Fibroblast of skin of abdomen (primary cell): ENCODE measurements around the gene DTNB.
"Not testable (repeated sequence)": the region's sequence is repeated elsewhere in the genome, so short reads cannot be mapped to it uniquely, and the experiment has no call there.

ENCODE experiments used
- DNase-seq: peaks from one replicate; pipeline ENCODE4 v3.0.0-alpha.2; 2013

Gene DTNB

DNA sequence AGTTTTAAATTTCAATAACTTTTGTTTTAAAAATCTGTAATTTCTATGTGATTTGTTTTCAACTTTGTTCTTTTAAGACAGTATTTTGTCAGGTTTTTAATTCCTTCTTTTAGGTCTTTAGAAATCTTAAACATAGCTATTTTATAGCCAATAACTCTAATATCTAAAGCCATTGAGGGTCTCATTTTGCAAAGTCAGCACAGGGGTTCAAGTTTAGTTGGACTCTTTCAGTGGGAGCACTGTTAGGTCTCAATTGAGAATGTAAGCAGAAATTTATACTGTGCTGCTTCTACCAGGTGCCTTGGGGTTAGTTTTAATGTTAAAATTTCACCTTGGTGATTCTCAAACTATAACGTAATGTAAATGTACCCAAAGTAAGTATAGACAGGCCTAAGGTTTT is 226.4 kb downstream of the DTNB start:
- no peak for DNase-seq

DNA sequence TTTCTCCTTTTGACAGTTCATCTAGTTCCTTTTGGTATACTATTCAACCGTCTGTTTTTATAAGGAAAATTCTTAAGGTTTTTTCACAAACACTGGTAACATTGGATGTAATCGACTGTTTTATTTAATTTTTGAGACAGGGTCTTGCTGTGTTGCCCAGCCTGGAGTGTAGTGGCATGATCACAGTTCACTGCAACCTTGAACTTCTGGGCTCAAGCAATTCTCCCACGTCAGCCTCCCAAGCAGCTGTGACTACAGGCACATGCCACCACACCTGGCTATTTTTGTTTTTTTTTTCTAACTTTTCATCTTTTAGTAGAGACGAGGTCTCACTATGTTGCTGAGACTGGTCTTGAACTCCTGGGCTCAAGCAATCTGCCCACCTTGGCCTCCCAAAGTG is 227.3 kb downstream of the DTNB start:
- no peak for DNase-seq

DNA sequence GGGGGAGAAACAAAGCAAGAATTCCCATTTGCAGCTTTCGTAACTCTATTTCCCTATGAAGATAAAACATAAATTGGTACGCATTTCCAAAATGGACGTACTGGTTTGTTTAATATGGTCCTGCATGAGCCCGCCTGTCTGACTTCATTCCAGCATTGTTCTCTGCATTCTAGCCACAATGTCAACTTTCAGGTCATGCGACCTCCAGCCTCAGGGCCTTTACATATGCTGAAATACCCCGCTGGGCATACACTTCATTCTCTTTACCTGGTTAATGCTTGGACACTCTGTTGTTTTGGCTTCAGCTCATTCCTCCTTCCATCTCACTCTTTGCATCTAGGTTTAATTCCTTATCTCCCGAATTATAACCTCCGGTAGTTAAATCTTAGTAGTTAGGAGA is 227.9 kb downstream of the DTNB start:
- no peak for DNase-seq

DNA sequence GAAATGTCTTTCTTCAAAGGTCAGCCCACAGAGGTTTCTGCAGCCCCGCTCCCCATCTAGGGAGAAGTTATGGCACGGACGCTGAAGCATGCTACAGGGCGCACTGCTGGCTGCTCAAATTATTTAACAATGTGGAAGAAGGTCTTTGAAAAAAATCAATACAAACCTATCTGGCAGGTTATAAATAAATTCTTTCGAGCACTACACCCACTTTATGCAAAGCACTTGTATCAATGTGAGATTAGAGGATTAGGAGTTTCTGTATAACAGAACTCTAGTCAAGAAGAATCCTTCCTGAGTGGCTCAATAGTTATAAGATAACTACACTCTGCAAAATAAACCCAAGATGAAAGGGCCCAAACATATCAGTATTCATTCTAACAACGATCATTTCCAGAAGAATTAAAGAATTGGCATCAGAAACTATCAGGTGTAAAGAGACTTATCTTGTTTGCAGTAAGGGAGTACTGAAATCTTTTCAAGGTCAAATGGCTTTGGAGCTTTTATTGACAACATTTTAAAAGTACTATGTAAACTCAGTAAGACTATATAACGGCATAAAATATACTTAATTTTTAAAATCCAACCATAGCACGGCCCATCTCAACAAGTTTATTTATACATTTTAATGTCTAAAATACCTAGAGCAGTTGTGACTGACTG is 228.6 kb downstream of the DTNB start:
- no peak for DNase-seq

DNA sequence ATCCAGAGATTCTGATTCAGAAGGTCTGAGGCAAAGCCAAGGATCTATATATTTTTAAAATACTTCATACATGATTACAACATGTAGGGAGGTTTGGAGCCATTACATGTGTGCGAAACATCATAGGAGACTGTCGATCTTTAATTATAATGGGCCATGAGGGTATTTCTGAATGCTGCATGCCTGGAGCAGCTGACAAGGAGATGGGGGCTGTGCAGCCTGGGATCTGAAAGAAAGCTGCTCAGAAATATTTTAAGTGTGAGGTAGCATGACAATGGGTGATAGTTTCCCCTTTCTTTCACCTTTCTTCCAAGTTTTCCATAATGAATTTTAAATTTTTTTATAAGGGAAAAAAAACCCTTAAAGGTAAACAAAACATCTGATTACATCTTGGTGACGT is 229.6 kb downstream of the DTNB start:
- no peak for DNase-seq

DNA sequence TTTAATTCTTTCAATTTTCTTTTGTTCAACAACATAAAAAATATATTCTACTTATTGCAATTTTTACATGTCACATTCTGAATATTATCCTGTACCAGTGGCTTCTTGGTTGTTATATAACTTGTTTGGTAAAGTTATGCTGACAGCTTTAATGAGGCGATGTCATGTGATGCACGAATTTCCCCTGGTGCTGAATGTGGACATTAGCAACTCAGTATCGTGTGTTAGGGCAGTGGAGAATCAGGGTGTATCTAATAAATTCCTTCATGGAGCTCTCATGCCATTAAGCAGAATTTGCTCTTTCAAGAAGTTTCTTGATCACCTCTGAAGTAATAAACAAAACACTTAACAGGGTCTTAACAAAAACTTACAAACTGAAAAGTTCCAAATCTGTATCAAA is 232.0 kb downstream of the DTNB start:
- no peak for DNase-seq

DNA sequence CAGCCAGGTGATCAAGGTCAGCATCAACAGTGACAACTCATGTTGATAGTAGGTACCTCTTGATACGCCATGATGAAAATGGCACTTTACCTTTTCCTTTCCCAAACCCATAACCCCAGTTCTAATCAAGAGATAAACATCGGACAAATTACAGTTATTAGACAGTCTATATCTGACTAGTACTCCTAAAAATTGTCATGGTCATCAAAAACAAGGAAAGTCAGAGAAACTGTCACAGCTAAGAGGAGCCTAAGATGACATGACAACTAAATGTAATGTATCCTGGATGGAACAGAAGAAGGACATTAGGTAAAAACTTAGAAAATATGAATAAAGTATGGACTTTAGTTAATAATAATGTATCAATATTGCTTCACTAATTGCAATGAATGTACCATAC is 234.6 kb downstream of the DTNB start:
- DNase-seq: no peak

DNA sequence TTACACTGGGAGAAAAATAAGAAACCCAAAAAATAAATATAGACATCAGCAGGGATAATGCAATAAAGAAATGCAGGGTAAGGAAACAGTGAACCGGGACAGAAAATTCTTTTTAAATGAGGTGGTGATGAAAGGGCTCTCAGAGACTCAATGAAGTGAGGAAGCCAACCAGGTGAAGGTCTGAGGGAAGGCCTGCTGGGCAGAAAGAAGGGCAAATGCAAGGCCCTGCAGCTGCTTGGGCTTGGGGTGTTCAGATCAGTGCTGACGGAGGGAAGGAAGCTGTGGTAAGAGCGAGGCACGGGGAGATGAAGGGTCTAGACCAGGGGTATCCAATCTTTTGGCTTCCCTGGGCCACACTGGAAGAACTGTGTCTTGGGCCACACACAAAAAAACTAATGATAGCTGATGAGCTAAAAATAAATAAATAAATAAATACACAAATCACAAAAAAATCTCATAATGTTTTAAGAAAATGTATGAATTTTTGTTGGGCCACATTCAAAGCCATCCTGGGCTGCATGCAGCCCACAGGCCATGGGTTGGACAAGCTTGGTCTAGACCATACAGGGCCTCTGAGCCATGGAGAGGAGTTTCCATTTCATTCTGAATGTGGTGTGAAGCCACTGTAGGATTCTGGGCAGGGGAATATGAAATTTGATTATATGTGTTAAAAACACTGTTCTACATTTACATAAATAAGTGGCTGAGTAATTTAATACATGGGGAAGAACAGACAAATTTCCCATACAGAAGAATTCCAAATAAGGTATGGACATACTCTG is 235.3 kb downstream of the DTNB start:
- DNase-seq: no peak

DNA sequence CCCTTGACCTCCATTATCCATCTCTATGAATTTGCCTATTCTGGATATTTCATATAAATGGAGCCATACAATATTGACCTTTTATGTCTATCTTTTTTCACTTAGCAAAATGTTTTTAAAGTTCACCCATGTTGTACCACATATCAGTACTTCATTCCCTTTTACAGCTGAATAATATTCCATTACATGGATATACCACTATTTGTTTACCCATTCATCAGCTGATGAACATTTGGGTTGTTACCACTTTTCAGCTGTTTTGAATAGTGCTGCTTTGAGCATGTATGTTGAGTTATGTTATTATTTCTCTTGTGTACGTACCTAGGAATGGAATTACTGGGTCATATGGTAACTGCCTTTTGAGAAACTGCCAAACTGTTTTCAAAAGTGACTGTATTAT is 238.0 kb downstream of the DTNB start:
- no peak for DNase-seq

DNA sequence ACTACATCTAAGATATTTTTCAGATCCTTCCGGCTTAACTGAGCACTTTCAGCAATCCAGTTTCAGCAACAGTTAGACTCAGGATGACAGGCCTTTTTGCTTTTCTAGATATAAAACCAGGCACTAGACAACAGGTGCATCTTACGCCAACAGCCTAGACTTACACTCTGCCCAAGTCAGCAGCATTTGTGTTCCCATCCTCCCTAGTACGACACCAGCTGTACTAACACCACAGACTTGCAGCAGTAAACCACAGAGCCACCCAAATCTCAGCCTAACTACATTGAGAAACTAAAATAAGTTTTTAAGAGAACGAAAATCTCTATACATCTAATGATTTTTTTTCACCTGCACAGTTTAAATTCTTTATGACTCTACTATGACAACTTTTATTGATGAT is 241.8 kb downstream of the DTNB start:
- no peak for DNase-seq

DNA sequence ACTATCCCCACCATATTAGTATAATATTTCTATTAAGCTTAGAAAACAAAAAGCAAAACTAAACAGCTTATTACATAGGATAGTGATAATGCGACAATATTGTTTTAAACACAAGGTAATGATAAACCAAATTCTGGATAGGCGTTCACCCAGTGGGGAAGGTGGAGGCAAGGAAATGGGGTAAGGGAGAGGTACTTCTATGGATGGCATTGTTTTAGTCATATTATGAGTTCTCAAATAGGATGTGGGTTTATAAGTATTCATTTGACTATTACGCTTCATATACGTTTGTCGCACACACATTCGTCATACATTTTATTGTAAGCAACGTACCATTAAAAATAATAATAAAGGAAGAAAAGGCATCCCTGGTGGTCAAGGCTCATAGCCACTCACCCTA is 242.8 kb downstream of the DTNB start:
- no peak for DNase-seq

DNA sequence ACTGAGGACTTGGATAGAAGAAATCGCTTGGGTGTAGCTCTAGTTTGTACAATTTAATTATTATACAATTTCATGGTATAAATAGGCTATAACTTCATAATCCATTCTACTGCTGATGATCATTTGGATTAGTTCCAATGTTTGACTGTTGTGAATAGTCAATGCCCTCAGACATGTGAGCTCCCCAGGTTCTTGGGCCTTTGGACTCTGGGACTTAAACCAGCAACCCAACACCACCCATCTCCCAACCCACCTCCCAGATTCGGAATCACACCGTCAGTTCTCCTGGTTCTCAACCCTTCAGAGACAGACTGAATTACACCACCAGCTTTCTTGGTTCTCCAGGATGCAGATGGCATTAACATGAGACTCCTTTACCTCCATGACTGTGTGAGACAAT is 247.1 kb downstream of the DTNB start:
- DNase-seq: no peak

DNA sequence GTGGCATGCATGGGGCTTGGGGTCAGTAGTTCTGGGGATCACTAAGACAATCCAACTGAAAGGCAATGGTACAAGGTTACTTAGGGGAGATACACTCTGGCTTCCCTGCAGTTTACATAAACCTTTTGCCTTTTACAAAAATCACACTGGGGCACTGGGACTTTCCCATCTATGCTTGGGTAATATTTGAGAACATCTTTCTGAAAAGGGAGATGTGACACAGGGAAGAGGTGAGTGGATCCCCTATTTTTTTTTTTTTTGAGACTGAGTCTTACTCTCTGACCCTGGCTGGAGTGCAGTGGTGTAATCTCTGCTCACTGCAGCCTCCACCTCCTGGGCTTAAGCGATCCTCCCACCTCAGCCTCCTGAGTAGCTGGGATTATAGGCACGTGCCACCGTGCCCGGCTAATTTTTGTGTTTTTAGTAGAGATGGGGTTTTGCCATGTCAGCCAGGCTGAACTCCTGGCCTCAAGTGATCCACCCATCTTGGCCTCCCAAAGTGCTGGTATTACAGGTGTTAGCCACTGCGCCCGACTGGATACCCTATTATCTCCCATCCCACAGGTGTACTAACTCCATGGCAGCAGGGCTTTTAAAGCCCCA is 248.8 kb downstream of the DTNB start:
- DNase-seq: no peak

DNA sequence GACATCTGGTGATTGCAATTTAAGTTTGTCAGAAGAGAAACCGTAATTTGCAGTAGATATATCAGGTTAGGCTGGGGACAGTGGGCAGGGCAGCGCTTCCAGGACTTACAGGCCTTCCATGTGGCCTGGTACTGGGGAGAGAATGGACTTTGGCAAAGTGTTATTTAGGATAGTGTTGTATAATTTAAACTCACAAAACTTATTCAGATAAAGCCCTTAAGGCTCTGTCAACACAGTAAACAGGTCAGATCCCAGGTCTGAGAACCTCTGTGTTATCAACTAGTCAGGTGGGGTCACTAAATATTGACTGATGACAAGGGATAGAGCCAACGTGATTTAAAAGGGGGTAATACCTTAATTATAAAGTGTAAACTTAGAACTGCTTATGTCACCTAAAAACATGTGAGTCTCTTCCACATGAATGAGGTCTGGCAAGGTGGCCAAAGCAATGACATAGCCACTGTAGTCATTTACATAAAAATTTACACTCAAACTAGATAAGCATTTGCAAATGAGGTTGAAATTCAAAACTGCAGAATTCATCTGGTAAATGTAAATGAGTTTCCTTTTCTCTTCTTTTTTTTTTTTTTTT is 251.5 kb downstream of the DTNB start:
- DNase-seq: no peak

DNA sequence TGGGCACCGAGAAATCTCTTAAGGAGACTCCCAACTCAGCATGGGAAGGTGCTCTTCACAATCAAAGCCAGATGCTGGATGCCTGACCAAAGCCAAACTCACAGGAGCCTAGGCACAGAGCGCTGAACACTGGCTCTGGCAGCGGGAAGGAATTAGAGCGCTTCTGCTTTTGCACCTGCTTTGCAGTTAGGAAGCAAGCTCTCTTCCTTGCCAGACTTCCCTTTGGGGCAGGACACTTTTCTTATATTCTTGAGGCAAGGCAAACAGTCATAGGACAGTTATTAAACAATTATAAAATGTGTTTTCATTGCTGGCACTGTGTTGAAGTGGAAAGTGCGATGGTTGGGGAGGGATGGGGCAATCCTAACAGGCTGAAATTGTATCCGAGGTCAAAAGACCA is 252.1 kb downstream of the DTNB start:
- no peak for DNase-seq

DNA sequence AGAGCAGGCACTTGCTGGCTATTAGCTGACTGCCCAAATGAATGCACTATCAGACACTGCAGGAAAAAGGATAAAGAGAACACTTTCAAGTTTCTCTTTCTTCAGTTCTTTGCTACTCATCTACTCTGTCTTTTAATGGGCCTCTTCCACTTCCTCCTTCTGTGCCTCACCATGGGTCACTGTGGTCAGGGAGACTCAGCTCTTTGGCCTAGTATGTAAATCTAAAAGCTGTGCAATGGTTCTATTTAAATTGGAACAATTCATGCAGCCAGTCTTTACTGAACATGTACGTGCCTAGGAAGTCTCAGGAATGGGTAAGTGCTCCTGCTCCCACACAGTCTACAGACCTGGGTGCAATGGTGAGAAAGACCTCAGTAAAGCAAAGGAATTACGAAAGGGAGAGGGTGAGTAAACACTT is 252.5 kb downstream of the DTNB start:
- DNase-seq: no peak

DNA sequence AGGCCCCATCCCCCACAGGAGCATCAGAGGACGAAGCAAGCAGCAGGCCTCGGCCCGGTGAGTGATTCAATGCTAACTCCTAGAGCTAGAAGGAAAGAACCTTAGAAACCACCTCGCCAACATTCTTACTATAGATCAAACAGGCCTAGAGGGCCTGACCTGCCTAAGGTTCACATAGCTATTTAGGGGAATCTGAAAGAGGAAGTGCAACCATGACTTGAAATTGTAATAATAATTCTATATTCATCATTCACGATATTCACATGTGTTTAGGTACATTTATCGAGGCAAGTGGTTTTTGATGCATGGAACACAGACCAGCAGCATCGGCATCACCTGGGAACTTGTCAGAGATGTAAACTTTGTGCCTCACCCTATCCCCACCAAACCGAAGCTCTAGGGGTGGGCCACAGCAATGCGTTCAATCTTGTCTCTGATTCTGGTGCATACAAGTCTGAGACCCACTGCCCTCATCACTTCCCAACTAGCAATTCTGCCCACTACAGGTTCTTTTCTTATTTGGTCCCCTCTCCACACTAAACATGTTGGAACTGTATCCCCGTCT is 253.6 kb downstream of the DTNB start:
- no peak for DNase-seq

DNA sequence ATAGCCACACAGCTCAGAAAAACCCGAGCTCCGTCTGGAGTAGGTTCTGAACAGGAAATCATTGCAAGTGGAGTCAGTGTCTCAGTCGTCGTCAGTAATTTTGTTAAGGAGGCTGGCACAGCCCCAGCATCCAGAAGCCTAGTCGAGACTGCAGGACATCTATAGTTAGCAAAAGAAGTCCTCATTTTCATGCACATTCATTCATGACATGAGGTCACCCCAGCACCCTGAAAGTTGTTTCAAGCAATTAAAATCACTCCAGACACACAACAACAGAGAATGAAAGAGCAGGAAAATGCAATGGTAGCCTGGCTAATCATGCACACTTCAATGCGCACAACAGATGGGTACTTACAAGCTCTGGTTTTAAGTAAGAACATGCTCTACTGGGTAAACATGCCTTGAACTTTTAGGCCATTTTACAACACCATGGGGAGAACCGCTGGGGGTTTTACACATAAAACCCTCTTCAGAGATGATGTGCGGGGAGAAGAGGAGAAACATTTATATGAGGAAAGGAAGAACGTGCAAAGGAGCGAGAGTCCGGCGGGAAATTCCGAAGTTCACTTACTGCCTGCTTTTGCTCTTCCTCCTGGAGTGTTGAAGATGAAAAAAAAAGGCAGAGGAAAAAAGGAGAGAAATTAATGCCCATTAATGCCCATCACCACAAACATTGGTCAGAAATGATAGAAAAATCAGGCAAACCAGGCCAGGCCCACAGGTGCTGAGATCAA is 254.3 kb downstream of the DTNB start:
- no peak for DNase-seq

DNA sequence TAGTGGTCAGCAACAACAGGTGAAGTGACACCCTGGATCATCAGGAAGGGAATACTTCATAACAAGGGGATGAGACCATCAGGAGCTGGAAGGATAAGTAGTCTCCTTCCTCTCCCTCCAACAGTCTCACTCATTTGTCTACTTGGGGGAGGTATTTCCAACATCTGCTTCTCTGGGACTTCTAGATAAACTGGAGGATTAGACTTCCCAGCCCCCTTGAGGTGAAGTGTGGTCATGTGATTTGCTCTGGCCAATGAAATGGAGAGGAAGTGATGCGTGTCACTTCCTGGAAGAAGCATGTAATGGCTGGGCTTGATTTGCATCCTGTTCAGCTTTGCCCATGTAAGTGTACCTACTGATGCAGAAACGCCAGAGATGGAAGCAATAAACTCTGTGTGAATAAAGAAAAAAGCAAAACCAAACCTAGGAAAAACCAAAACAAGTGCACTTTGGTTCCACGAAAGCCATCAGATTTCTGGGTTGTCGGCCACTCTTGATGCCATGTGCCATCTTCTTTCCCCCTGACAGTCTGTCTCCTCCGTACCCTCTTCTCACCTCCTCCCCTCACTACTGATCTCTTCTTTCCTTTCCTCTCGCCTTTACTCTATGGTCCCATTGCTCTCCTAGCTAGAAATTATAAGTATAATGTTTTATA is 255.5 kb downstream of the DTNB start:
- no peak for DNase-seq

DNA sequence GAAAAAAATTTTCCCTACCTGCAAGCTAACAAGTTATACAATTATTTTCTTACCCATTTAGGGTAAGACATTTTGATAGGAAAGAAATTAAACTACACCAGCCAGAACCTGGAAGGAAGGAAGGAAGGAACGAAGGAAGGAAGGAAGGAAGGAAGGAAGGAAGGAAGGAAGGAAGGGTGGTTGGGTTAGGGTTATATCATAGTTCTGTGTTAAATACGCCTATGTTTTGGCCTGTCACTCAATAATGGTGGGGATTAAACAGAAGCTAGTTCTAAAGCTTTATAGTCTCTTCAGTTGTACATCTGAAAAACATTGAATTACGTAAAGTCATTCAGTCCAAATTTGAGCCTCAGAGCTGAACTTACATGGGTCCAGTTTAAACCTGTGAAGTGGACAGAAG is 256.7 kb downstream of the DTNB start:
- no peak for DNase-seq

DNA sequence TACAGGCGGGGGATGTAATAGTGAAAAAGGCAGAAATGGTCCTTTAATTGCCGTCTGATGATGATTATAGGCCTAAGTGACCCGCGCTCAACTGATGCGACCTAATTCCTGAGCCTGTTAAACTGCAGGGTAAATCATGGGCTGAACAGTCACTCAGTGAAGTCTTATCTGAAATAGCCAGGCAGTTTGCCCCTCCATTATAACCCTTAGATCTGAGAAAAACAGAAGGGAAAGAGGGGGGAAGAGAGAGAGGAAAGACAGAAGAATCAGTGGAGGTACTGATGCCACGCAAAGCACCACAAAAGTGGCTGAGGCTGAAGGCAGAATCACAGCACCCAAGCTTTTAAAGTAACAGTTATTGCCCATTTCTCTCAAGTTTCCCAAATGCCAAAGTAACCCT is 258.6 kb downstream of the DTNB start:
- no peak for DNase-seq

DNA sequence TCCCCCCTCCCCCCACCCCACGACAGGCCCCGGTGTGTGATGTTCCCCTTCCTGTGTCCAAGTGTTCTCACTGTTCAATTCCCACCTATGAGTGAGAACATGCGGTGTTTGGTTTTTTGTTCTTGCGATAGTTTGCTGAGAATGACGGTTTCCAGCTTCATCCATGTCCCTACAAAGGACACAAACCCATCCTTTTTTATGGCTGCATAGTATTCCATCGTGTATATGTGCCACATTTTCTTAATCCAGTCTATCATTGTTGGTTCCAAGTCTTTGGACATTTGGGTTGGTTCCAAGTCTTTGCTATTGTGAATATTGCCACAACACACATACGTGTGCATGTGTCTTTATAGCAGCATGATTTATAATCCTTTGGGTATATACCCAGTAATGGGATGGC is 260.0 kb downstream of the DTNB start:
- DNase-seq: not testable (repeated sequence)
